Measurements from ENCODE around the gene SCLT1.
"Not testable (repeated sequence)": the region's sequence is repeated elsewhere in the genome, so short reads cannot be mapped to it uniquely, and the experiment has no call there.

The SCLT1 gene

GRCh38 chr4:129069537-129069936 lies 23.8 kb downstream of the SCLT1 start:
- DNase-seq (ENCODE audit: low spot score) = not testable (repeated sequence)

GRCh38 chr4:129064717-129065116 lies 28.6 kb downstream of the SCLT1 start:
- DNase-seq (ENCODE audit: low spot score) = no peak

- DNase-seq (ENCODE audit: low spot score) = no peak
Measured at GRCh38 chr4:129063640-129064039, 29.7 kb downstream of the SCLT1 start.

- DNase-seq (ENCODE audit: low spot score) = no peak
Measured at GRCh38 chr4:129062580-129062979, 30.8 kb downstream of the SCLT1 start.

- no peak for DNase-seq (ENCODE audit: low spot score)
Measured at GRCh38 chr4:129059028-129059427, 34.3 kb downstream of the SCLT1 start.

- DNase-seq (ENCODE audit: low spot score) = peak; percentile 39
Measured at GRCh38 chr4:129046055-129046959, 47.0 kb downstream of the SCLT1 start.

GRCh38 chr4:129043523-129043922 lies 49.8 kb downstream of the SCLT1 start:
- no peak for DNase-seq (ENCODE audit: low spot score)

GRCh38 chr4:129040471-129040870 lies 52.9 kb downstream of the SCLT1 start:
- no peak for DNase-seq (ENCODE audit: low spot score)

GRCh38 chr4:129037093-129037492 lies 56.2 kb downstream of the SCLT1 start:
- DNase-seq (ENCODE audit: low spot score) = no peak

GRCh38 chr4:129014566-129015509 lies 78.5 kb downstream of the SCLT1 start:
- no peak for DNase-seq (ENCODE audit: low spot score)

- DNase-seq (ENCODE audit: low spot score) = no peak
Measured at GRCh38 chr4:129008096-129008495, 85.2 kb downstream of the SCLT1 start.

GRCh38 chr4:128986908-128987307 lies 106.4 kb downstream of the SCLT1 start:
- no peak for DNase-seq (ENCODE audit: low spot score)

GRCh38 chr4:128986019-128986418 lies 107.3 kb downstream of the SCLT1 start:
- no peak for DNase-seq (ENCODE audit: low spot score)

GRCh38 chr4:128983771-128984485 lies 109.4 kb downstream of the SCLT1 start:
- no peak for DNase-seq (ENCODE audit: low spot score)

- no peak for DNase-seq (ENCODE audit: low spot score)
Measured at GRCh38 chr4:128981377-128981776, 112.0 kb downstream of the SCLT1 start.

- no peak for DNase-seq (ENCODE audit: low spot score)
Measured at GRCh38 chr4:128980816-128981326, 112.5 kb downstream of the SCLT1 start.

GRCh38 chr4:128979934-128980333 lies 113.4 kb downstream of the SCLT1 start:
- no peak for DNase-seq (ENCODE audit: low spot score)

GRCh38 chr4:128978985-128979384 lies 114.4 kb downstream of the SCLT1 start:
- no peak for DNase-seq (ENCODE audit: low spot score)

- DNase-seq (ENCODE audit: low spot score) = no peak
Measured at GRCh38 chr4:128974136-128974581, 119.2 kb downstream of the SCLT1 start.

- DNase-seq (ENCODE audit: low spot score) = no peak
Measured at GRCh38 chr4:128973384-128973783, 120.0 kb downstream of the SCLT1 start.

- no peak for DNase-seq (ENCODE audit: low spot score)
Measured at GRCh38 chr4:128961405-128961804, 131.9 kb downstream of the SCLT1 start.

GRCh38 chr4:128958194-128958593 lies 135.1 kb downstream of the SCLT1 start:
- no peak for DNase-seq (ENCODE audit: low spot score)

Data from activated CD4-positive, alpha-beta T cell treated with anti-CD3 and anti-CD28 coated beads, Interleukin-2, Interleukin-4, amounts not matched to agents 100 ng/mL and 50 ng/mL, durations not matched to agents 16 hours and 8 hours (primary cell).